C4-2B (cell line): ENCODE results near the gene GATC.
A peak's percentile ranks its signal among the peaks of the same experiment; 100 is the strongest.

Experiments
- H3K27ac ChIP-seq: fragments of 450-650 bp; 2 replicates; pipeline ENCODE4 v1.5.1; 2017
- ZFX ChIP-seq: fragments of 450-650 bp; IDR thresholded peaks from 2 replicates; pipeline ENCODE4 v1.6.1; 2017
- TF ChIP-seq, protein P1 (sequence below): fragments of 450-650 bp; conservative IDR thresholded peaks from 2 replicates; pipeline ENCODE4 v1.5.1; 2017; ENCODE audit warnings: mild to moderate bottlenecking

GATC gene, protein sequence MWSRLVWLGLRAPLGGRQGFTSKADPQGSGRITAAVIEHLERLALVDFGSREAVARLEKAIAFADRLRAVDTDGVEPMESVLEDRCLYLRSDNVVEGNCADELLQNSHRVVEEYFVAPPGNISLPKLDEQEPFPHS

DNA sequence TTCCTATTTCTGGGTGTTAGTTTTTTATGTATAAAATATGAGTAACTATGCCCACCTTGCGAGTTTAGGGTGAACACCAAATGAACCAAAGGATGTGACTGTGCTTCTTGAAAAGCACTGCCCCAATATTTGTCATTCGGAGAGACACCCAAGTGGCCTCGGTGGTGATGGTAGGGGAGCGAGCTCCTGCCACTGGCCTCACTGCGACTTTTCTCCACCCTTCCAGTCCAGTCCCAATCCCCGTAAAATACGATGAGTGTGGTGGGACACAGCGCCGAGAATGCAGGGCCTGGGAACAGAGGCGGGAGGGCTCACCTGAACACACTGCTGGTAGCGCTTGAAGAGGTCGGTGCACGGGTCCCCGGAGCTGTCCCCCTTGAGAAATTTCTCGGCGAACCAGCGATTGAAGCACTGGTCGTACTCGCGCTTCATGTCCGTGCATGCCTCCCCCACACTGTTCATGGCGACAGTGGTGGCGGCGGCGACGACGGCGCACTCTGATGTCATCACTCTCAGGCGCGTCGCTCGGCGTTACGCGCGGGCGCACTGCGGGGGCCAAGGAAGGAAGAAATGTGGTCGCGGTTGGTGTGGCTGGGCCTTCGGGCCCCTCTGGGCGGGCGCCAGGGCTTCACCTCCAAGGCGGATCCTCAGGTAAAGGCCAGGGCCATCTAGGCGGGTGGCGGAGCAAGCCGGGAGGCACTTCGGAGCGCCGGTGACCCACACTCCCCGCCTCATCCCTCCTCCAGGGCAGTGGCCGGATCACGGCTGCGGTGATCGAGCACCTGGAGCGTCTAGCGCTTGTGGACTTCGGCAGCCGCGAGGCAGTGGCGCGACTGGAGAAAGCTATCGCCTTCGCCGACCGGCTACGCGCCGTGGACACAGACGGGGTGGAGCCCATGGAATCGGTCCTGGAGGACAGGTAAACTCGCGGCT, at the start of gene GATC, which contains the start of gene TRIAP1:
Gene GATC (plus strand): TSS at position 534 of the 933 bp plus-strand sequence. CDS start 37 bp downstream, at position 571.
Gene TRIAP1 (minus strand): TSS at position 474 of the 933 bp plus-strand sequence. CDS start 12 bp downstream, at position 462.
- peak within 1 kb of the TSS; percentile 79 for H3K27ac ChIP-seq

DNA sequence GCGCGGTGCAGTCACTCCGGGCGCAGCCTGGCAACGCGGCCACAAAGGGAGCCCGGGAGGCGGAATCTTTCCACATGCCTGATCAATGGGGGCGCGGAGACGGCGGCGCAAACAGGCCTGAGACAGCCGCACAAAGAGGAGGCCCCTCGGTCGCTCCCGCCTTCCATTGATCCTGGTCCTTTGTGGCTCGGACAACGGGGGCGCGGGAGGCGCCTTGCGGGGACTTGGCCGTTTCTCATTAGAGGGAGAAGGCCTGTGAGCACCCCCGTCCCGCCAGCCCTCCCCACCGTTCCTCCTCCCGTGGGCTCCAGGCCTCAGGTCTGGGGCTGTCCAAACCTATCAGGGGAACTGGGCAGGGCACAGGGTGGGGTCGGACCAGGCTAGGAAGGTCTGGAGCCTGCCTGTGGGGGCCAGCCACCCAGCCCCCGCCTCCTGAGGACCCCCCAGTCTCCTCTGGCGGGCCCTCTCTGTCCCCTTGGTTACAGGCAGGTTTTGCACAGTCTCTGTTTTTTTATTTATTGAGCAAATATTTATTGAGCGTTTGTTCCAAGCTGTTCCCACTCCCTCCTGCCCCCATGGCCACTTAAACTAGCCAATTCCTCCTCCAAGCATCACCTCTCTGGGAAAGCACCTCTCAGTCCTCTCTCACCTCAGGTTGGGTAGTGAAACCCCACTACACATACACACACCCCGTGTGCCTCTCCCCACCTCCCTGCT, 48.3 kb upstream of the GATC start:
- TF ChIP-seq, protein P1, sequence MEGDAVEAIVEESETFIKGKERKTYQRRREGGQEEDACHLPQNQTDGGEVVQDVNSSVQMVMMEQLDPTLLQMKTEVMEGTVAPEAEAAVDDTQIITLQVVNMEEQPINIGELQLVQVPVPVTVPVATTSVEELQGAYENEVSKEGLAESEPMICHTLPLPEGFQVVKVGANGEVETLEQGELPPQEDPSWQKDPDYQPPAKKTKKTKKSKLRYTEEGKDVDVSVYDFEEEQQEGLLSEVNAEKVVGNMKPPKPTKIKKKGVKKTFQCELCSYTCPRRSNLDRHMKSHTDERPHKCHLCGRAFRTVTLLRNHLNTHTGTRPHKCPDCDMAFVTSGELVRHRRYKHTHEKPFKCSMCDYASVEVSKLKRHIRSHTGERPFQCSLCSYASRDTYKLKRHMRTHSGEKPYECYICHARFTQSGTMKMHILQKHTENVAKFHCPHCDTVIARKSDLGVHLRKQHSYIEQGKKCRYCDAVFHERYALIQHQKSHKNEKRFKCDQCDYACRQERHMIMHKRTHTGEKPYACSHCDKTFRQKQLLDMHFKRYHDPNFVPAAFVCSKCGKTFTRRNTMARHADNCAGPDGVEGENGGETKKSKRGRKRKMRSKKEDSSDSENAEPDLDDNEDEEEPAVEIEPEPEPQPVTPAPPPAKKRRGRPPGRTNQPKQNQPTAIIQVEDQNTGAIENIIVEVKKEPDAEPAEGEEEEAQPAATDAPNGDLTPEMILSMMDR: no peak
- no peak for TF ChIP-seq ZFX
- H3K27ac ChIP-seq: peak overlapping the region; percentile 63

More for the DNA sequence above, at the start of gene GATC, which contains the start of gene TRIAP1:
- TF ChIP-seq, protein P1: no peak
- TF ChIP-seq ZFX: peak; percentile 70; the same call in 1 of the 2 replicates

DNA sequence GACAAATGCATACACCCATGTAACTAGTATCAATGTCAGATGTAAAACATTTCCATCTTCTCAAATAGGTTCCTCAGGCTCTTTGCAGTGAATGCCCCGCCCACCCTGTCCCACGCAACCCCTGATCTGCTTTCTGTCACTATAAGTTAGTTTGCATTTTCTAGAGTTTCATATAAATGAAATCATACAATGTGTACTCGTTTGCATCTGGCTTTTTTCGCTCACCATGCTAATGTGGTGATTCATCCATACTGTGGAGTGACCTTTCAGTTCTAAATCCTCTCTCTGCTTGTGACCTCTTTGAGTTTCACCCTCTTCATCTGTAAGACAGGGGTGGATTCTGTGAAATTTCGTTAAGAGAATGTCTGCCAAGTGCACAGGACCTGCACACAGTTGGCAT, 46.7 kb upstream of the GATC start:
- TF ChIP-seq, protein P1: no peak
- no peak for TF ChIP-seq ZFX
- no peak overlapping the region for H3K27ac ChIP-seq

DNA sequence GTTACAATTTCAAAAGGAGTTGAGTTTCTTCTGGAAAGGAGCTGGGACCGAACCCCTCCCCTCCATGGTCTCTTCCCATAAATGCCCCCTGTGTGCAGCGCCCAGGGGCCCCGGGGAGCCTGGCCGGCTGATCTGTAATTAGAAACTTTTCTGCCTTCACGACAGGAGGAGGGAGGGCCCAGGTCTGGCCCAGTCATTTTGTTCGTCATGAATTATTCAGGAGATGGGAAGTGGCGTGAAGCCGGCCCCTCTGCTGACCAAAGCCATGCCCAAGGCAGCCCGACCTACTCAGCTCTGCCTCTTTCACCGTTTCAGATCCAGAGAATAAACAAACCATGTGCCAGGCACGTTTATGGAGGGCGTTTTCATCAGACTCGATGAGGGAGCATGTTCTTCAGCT, 44.0 kb upstream of the GATC start:
- no peak for TF ChIP-seq ZFX
- TF ChIP-seq, protein P1: no peak

DNA sequence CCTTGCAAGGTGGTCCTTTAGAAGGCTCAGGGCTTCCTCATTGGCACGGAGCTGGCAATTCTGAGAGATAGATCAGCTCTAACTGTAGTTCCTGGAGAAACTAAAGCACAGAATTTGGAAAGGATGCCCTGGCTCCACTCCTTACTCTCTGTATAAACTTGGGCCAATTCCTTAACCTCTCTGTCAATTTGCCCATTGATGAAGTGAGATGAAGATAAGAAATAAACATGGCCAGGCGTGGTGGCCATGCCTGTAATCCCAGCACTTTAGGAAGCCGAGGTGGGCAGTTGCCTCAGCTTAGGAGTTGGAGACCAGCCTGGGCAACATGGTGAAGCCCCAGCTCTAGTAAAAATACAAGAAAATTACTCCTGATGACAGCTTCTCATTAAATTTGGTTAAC, 42.4 kb upstream of the GATC start:
- no peak overlapping the region for H3K27ac ChIP-seq
- no peak for TF ChIP-seq ZFX
- TF ChIP-seq, protein P1: no peak

More for the DNA sequence above, 44.0 kb upstream of the GATC start:
- H3K27ac ChIP-seq: no peak overlapping the region

DNA sequence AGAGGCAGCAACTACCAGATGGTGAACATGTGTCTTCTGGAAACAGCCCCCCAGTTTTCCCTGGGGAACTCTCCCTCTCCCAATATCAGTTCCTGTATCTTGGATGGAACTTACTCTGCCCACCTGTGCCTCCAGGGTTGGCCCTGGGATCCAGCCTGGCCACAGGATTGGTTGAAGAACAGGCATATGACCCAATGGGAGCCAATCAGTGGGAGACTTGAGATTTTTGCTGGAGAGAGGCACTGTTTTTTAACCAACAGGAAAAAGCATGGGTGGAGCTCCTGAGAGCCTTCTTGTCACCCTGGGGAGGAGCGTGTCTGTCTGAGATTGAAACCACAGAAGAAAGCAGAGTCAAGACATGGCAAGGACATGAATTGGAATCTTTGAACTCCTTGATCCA, 42.0 kb upstream of the GATC start:
- no peak overlapping the region for H3K27ac ChIP-seq
- no peak for TF ChIP-seq ZFX
- TF ChIP-seq, protein P1: no peak
